Prostate gland (tissue), 2 donors: Measurements from ENCODE around the gene GRIN2A.

Experiments used
- CTCF ChIP-seq, 4 experiments: fragments of 200-600 bp in 2 of 4; fragments of 450-650 bp in 2 of 4; sonication (generic) in 2 of 4; IDR thresholded peaks; 1 replicate in 3 of 4; 2 replicates in 1 of 4; pipeline ENCODE4 v1.5.1; 2016 to 2019; ENCODE audit warnings: antibody characterized with exemption in 4 of 4, mild to moderate bottlenecking in 2 of 4, moderate library complexity in 2 of 4
- POLR2A ChIP-seq: fragments of 450-650 bp; IDR thresholded peaks from one replicate; pipeline ENCODE4 v1.6.1; 2016; ENCODE audit warnings: antibody characterized with exemption, mild to moderate bottlenecking
- POLR2AphosphoS5 ChIP-seq: sonication (generic); formaldehyde crosslinking; IDR thresholded peaks from one replicate; pipeline ENCODE4 v1.6.1; 2017; ENCODE audit warnings: antibody characterized with exemption

GRCh38 chr16:9992441-9992840 lies 189.8 kb downstream of the GRIN2A start:
- TF ChIP-seq CTCF (IDR thresholded peaks at IDR 0.05) (no peak), POLR2AphosphoS5 (no peak), POLR2A (no peak)
